CD4-positive, alpha-beta T cell treated with Interleukin-15 for 1 hour (primary cell): Measurements from ENCODE around the gene SLC35E3.
A peak's percentile ranks its signal among the peaks of the same experiment; 100 is the strongest.
"Not testable (repeated sequence)": the region's sequence is repeated elsewhere in the genome, so short reads cannot be mapped to it uniquely, and the experiment has no call there.

ENCODE experiments used
- DNase-seq: peaks from one replicate; pipeline ENCODE4 v3.0.0-alpha.2; 2020

SLC35E3 gene

DNA sequence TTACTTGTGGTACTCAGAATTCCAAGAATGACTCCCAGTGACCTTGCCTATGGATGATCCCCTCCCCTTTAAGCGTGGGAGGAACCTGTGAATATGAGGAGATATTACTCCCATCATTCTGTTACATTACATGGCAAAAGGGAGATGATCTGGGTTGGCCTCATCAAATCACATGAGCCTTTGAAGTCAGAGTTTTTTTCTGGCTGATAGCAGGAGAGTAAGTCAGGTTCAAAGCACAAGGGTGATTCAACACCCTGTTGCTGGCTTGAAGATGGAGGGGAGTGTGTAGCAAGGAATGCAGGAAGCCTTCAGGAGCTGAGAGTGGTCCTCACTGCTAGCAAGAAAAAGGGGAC lies 52.9 kb downstream of the SLC35E3 start:
- no peak for DNase-seq

DNA sequence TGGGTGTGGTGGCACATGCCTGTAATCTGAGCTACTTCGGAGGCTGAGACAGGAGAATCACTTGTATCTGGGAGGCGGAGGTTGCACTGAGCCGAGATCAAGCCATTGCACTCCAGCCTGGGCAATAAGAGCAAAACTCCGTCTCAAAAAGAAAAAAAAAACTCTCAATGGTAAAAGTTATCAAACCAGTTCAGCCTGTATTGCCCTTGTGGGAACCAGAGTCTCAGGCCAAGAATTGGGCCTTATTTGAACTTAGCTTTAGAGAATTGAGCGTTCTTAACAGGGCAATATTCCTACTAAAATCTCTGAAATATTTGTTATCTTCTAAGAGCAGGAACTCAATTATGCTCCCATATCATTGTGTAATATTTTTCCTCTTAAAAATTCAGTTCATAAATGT lies 54.3 kb downstream of the SLC35E3 start:
- no peak for DNase-seq

GRCh38 chr12:68801124-68801523 lies 55.1 kb downstream of the SLC35E3 start:
- not testable (repeated sequence) for DNase-seq

- not testable (repeated sequence) for DNase-seq
These were observed 56.4 kb downstream of the SLC35E3 start for GRCh38 chr12:68802372-68802745.

- DNase-seq = not testable (repeated sequence)
These were observed 57.1 kb downstream of the SLC35E3 start for GRCh38 chr12:68802911-68803651.

DNA sequence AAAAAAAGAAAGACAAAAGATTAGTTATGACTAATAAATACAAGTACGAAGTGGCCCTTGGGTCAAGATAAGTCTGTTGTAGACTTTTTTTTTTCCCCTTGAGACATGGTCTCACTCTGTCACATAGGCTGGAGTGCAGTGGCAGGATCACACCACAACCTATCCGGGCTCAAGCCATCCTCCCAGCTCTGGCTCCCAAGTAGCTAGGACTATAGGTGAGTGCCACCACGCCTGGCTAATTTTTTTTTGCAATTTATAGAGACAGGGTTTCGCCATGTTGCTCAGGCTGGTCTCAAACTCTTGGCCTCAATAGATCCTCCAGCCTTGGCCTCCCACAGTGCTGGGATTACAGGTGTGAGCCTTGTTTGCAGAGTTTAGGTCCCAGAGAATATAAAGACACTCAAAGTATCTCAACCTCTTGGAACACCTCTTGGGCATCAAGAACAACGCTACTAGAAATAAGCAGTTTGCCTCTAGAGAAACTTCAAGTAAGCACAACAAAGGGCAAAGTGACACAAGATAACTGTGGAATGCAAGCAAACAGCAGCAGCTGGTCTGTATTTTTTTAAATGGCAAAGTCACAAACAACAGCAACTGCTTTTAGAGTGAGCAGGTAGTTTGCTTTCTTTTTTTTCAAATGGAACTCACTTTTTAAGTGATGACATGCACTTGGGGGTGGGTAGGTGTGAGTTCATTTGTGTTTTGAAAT lies 58.1 kb downstream of the SLC35E3 start:
- DNase-seq = no peak

DNA sequence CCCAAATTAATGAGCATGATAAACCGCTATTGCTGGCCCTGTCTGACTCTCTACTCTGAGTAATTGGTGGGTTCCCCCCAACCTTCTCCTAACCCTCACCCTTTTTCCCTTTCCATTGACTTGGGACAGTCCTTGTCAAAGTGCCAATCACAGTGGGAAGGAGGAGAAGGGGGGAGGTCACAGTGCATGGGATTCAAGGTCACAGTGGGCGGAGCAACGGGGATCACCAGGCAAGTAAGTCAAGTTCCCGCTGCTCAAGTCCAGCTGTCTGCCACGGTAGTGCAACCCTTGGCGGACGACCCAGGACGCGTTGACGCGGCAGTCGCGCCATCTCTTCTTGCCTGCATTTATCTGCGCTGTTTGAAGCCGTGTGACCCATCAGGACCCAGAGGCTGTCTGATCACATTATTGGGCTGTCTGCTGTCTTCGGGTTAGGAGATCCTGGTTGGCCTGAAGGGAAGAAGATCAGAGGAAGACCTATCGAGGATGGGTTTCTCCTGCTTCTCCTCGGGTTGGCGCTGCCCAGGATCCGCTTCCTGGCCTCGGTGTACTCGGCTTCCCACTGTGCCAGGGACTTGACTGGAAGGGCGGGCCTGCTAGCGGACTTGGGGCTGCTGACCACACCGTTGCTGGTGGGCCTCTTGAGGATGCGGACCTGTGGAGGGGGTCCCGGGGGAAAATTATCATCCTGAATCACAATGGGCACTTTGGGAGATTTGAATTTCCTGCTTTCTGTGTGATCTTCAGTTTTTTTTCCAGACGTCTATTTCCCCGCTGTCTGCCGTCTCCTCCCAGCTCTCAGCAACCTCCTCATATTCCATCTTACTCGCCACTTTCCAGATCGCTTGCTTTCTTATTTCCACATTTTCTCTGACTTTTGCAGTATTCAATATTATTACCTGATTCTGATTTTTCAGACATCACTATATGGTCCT lies 58.9 kb downstream of the SLC35E3 start:
- no peak for DNase-seq

DNA sequence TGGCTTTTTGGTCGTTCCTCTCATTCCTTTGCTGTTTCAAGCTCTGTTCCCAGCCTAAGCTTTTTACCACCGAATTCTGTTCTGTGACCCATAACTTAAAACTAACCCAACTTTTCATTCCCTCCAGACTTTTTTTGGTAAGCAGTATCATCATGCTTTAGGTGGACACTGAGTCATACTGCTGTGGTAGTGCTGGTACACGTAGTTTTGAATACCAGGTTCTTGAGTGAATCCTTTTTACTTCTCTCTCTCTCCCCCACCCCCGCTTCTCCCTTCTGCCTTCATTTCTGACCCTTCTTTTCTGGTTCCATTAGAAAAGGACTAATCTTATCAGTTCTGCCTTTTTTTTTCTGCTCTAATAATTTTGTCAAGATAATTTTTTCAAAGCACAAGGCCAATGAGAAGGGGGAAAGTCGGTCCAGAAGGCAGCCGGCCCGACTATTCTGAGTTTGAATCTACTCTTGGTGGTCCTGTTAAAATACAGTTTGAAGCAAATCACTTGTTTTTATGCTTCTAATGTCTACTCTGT lies 59.7 kb downstream of the SLC35E3 start:
- no peak for DNase-seq

DNA sequence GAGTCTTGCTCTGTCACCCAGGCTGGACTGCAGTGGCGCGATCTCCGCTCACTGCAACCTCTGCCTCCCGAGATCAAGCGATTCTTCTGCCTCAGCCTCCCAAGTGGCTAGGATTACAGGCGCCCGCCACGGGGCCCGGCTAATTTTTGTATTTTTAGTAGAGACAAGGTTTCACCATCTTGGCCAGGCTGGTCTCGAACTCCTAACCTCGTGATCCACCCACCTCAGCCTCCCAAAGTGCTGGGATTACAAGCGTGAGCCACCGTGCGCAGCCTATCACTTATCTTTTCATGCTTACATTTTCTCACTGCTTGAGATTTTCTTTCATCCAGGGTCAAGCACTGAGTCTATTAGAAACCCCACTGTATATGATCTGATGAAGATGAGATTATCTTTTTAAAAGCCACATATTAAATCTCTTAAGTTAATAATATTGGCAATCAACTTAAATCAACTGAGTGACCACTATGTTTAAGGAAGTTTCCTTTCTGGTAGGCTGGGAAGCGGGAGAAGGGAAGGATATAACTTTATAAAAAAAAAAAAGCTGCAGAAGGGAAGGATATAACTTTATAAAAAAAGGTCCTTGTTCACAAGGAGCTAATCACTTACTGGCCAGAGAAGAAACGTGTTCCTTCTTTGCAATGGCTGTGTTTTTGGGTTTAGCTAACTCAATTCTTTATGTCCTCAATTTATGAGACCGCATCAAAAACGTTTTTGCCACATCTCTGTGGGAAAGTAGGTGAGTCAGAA lies 60.7 kb downstream of the SLC35E3 start:
- DNase-seq = no peak

- DNase-seq = not testable (repeated sequence)
These were observed 61.2 kb downstream of the SLC35E3 start for GRCh38 chr12:68807274-68807575.

DNA sequence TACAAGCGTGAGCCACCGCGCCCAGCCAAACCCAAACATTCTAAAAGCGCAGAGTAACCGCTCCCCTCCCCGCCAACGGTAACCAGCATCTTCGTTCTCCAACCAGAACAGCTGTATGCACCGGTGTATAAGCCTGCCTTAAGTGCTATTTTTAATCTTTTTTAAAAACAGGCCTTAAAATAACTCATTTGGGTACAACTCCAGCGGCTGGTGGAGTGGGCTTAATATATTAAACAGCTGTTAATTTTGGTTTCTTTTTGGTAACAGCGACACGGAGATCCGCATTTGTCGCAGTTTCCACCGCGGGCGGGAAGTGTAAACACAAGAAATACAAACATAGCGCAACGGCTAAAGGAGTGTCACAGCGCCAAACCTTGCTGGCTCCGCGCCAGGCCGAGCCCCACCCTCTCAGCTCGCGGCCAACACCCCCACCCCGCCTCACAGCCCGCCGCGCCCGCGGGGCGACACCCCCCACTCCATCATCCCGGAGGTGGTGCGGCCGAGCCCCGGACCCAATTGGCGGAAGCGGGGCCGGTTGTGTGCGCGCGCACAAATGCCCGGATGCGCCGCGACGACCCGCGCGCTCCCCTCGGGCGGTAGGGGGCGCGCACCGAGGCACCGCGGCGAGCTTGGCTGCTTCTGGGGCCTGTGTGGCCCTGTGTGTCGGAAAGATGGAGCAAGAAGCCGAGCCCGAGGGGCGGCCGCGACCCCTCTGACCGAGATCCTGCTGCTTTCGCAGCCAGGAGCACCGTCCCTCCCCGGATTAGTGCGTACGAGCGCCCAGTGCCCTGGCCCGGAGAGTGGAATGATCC lies 61.8 kb downstream of the SLC35E3 start, which contains the start of gene MDM2:
Gene MDM2, plus strand, starts transcription at position 602 of the 812 bp plus-strand sequence. CDS start 301 bp downstream, outside the sequence.
- DNase-seq = peak; percentile 98

- peak; percentile 63 for DNase-seq
These were observed 62.6 kb downstream of the SLC35E3 start for GRCh38 chr12:68808388-68809189.

- DNase-seq = no peak
These were observed 63.4 kb downstream of the SLC35E3 start for GRCh38 chr12:68809190-68810026.

DNA sequence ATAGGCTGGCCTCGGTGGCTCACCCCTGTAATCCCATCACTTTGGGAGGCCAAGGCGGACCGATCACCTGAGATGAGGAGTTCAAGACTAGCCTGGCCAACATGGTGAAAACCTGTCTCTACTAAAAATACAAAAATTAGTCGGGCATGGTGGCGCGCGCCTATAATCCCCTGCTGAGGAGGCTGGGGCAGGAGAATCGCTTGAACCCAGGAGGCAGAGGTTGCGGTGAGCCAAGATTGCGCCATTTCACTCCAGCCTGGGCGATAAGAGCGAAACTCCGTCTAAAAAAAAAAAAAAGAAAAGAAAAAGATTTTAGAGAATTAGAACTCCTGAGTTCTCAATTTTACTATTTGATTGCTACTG lies 64.0 kb downstream of the SLC35E3 start:
- not testable (repeated sequence) for DNase-seq

DNA sequence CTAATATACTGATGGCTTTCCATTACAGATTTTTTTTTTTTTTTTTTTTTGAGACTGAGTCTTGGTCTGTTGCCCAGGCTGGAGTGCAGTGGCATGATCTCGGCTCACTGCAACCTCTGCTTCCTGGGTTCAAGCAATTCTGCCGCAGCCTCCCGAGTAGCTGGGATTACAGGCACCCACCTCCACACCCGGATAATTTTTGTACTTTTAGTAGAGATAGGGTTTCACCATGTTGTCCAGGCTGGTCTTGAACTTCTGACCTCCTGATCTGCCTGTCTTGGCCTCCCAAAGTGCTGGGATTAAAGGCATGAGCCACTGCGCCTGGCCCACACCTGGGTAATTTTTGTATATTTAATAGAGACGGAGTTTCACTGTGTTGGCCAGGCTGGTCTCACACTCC lies 65.6 kb downstream of the SLC35E3 start:
- DNase-seq = not testable (repeated sequence)

DNA sequence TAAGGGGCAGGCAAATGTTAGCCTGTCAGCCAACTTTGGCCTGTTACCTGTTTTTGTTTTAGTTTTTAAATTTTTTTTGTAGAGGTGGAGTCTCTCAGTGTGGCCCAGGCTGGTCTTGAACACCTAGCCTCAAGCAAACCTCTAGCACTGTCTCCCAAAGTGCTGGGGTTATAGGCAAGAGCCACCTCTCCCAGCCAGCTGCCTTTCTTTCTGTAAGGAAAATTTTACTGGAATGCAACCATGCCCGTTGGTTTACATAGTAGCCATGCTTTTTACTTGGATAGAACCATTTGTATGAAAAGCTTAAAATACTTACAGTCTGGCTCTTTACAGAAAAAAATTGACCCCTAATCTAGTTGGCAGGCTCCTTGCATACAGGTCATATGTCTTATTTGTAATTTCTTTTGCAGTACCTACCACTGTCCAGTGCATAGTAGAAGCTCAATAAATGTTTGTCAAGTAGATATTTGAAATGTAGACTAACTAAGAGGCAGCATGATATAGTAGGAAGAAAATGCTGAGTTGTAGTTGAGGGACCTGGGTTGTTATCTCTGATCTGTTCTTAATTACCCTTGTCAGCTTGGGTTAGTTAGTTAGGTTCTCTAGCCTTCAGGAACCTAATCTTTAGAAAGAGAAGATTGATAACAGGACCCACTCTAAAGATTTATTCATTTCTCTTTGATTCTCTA lies 66.7 kb downstream of the SLC35E3 start:
- no peak for DNase-seq

- no peak for DNase-seq
These were observed 67.2 kb downstream of the SLC35E3 start for GRCh38 chr12:68813242-68813593.

GRCh38 chr12:68814490-68815231 lies 68.7 kb downstream of the SLC35E3 start:
- DNase-seq = no peak
